GM19452 (cell line): Measurements from ENCODE around the gene AMMECR1.

Experiments used
- ATAC-seq: cut with Tn5 transposase; IDR thresholded peaks from one replicate; pipeline ENCODE4 v1.9.1; 2021; ENCODE audit not compliant: unreplicated experiment

The AMMECR1 gene

DNA sequence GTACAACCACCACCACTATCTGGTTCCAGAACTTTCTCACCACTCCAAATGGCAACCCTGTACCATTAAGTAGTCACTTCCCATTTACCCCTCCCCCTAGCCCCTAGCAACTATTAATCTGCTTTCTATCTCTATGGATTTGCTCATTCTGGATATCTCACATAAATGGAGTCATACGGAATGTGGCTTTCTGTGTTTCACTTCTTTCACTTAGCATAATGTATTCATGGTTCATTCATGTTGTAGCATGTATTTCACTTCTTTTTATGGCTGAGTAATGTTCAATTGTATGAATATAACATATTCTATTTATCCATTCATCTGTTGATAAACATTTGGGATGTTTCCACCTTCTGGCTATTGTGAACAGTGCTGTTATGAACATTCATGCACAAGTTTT, 104.7 kb downstream of the AMMECR1 start:
- no peak for ATAC-seq

DNA sequence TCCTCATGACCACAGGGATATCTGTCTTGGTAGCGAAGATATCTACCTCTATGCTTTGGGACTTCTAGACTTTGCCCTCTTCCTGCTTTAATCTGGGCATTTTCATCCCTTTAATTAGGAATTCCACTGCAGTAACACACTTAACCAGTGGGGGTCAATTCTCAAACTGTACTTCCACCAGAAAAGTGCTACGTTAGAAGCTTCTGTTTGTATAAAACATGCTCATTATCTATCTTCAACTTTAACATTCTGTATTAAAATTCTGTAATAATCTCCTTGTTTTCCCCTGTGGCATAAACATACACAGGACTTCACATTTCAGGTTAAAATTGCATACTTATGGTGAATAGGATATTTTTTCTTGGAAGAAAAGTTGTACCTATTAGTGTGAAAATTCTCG, 105.6 kb downstream of the AMMECR1 start:
- ATAC-seq, result no peak

DNA sequence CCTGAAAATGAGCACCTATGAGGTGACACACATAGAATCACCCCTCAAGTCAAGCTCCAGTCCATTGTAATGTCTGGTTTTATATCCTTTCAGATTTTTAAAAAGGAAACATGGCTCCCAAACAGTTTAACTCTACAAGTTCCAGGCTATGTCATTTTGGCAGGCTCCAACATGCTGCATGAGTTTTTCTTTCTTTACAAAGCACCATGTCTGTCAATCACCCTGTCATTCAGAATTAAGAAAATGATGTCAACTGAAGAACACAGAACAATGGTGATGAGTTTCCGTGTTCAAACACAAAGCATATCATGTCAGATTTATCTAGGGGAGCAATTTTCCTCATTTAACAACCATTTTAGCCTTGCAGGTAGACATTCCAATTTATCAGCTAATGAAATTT, 106.5 kb downstream of the AMMECR1 start:
- no peak for ATAC-seq

DNA sequence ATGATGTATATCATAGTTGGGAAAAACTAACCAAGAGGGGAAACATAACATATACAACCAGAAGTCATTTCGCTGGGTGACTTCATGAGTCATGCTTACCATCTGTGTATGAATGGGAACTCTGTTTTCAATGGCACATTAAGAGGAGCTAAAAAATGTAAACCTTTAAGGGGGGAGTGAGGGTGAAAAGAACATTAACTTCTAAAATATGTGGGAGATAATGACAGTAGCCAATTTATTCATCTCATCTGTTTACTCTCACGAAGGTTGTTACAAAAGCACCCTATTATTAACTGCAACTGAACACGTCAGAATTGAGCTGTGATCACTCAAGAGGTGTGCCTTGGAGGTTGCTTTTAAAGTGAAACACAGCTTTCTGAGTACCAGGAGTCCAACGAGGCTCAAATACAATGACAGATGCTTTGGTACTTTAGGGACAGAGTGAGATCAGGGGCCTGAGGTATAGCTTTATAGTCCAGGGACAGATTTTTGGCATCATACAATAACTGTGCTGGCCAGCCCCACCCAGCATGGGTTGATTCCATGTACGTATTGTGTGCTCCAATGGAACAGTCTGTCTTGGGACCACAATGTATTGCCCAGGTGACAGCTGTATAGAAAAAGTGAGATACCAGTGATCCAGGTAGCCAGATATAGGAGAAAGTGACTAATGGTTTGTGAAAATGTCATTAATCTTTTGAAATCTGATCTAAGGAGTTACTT, 107.3 kb downstream of the AMMECR1 start:
- no peak for ATAC-seq

DNA sequence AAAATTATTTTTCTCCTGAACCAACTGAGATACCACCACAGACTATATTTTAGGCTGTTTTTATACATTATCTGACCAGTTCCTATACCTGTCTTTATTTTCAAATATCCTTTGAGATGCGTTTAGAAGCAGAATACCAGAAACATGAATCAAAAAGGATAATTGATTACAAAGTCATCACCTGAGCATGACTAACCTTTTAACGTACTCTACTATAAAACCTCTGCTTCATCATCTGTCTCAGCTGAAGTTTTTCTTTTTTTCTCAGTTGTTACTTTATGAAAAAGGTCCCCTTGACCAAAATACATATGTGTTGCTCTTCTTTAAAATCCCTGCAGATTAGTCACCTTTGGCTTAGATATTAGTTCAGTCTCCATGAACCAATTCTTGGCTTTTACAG, 109.8 kb downstream of the AMMECR1 start:
- no peak for ATAC-seq

DNA sequence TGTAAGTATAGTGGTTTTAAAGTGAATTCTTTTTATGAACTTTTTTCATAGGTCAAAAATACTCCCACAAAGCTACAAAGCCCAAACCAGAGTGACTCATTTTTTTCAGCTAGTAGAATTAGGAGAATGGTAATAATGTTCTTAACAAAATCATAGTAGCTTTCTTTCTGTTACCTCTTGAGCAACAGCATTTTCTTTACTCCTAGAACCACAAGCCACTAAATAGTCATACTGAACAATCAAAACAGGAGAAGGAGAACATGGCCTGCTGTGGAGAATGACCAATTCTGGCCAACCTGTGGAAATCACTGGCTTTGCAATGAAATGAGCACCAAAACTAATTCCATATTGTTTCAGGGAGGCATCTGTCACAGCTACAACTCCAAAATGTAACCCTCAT, 112.9 kb downstream of the AMMECR1 start:
- no peak for ATAC-seq

DNA sequence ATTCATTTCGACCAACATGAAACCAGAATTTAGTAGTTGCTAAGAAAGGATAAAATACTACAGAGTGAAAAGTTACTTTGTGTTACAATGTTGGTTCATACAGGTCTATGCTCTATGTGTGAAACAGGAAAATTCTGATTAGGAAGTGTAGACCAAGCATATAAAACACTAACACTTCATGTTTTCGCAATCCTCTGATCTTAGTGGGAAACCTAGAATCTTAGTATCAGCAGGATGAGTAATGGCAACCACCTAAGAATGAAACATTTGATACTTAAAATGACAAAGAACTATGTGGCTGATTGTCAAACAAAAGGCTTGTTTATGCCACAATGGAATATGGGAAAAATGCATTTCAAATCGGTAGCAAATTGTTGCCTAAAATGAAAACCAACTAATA, 116.1 kb downstream of the AMMECR1 start:
- ATAC-seq, result no peak

DNA sequence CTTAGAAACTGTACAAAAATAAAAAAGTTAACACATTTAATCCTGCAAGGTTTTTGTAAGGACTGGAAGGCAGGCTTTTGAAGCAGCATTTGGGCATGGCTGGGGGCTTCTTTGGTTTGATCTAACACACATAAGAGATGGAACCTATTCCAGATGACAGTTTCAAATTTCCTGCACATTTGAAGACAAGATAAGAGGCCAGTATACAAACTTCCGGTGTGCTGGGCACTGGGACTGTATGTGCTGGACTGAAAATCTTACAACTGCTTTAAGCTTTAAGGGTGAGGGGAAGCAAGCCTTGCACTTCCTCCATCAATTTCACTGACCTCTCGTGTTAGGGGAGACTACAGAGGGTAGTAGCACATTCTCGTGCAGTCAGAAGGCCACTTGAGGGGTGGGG, 122.9 kb downstream of the AMMECR1 start:
- ATAC-seq, result no peak

DNA sequence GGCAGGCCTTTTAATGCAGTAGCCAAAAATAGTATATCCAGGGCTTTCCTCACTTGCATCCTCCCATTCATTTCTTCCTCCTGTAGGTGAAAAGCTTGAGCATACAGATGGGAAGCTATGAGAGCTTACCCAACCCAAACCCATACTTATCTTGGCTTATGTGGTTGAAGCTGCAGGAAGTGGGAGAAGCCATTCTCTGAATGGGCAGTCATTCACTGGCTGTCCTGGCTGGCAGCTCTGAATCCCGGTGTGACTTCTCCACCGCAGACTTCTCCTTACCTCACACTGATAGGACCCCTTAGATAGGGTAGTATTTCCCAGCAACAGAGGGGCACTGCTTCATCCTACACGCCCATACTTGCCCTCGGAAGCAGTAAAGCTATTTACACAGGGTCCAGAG, 125.4 kb downstream of the AMMECR1 start:
- ATAC-seq, result no peak

DNA sequence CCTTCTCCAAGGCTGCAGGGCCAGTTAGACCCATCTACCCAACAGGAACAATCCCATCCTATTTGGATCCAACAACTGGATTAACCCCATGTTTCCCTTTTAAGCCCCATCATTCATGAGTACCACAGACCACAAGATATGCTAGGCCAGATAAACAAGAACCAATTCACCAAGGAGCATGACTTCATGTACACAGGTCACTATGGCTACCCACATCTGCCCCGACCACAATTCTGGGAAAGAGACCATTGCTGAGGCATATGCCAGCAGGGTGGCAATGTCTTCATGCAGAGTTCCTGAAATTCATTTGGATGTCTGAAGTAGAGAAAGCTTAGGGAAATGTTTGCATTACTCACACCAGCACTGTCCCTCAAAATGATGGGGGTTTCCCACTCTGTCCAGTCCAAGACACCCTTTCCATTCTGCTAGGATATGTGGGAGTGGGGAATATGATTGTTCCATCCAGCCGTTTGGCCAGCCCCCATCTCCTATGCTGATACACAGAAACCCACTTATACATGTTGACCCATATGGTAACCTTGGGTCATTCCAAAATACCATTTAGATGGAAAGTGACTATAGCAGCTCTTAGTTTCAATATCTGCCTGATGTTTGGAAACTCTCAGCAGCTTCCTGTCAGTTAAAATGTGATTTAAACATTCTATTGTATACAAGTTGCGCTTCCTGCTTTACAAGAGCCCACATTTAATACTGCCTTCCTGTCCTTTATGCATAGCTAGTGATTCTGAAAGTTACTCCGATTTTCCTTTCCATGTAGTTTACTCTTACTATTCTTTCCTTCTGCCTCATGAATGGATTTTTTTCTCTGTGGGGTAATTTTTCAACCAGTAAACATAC, 129.0 kb downstream of the AMMECR1 start:
- ATAC-seq, result no peak

DNA sequence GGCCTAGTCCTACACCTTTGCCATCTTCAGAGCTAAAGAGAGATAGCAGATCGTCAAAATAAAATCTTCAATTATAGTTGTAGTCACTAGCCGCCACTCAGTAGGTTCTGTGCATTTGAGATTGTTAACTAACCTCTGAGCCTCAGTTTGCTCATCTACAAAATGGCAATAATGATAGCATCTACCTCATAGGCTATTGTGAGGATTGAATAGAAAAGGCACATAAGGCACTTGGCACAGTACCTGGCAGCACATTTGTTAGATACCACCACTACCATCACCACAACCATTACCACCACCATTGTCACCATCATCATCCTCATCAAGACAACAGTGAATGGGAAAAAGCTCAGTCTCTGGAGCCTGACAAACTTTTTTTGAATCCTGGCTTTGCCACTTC, 134.6 kb downstream of the AMMECR1 start:
- no peak for ATAC-seq

DNA sequence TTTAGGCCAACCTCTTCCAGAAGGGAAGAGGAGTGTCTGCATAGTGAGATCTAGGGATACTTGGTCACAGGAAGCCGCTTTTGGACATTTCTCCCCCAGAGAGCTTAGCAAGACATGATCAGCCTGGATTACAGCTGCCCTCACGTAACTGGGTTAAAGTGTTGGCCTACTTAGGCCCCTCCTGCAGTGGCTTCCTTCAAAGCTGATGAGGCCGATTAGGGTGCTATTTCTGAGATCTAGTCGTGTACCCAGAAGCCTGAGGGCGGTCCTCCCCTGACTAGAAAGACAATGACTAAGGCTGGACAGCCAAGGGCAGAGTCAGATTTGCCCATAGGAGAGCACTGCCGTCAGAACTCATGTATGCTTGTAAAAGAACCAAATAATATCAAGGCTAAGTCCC, 135.0 kb downstream of the AMMECR1 start:
- no peak for ATAC-seq

DNA sequence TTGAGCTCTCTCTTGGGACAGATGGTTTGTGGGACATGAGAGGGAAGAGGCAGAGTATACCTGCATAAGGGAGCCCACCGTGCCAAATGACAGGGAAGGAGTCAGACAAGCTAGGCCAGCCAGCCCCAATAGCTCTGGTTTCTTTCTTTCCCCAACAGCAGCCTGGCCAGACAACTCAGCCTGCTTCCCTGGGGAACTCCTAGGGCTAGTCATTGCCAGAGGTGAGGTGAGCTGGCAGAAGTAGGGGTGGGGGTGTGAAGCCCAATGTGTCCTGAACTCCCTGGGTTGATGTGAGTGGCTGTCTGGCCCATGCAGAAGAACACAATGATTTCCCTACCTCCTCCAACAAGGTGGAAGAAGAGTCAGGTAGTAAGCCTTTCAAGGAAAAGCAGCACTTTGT, 135.5 kb downstream of the AMMECR1 start:
- ATAC-seq, result no peak

DNA sequence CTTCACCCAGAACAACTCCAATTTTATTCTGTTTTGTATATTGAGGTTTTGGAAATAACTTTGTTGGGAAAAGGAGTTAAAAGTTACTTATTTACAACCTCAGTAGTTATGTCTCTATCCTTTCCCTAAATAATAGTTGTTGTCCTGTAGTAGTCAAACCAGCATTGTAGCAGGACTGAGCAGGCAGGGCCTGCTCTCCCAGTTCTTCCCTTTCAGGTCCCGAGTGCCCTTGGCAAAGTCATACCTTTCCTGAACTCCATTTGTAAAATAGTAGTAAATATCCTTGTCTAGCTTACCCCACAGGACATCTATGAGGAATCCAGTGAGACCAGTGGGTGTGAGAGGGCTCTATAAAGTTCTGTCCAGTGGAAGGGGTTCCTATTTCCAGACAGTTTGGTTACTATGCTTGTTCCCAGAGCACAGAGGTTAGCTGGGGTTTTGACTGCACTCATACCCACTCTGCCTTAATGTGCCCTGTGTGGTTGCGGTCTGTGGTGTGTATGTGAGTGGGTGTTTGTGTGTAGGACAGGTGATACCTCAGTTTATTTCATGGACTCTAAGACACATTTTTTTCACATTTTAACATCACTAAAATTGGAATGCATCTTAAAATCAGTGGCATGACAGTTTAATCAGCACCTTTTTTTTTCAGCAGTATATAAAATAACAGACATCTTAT, 136.3 kb downstream of the AMMECR1 start:
- peak; percentile 11 for ATAC-seq

DNA sequence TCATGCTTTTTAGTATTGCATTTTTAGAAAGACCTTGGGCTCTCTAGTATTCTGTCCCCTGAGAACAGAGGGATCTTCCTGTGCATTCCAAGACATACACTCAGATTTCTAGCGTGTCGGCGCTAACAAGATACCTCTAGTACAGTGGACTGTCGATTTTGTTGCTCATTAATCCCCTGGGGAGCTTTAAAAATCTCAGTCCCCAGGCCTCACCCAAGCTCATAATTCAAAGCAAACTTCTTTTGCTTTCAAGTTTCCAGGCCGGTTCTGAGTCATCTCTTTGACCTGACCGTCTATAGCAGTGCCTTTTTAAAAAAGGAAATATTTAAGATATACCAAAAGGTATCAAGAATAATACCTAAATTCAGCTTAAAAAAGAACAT, 137.0 kb downstream of the AMMECR1 start:
- peak; percentile 75 for ATAC-seq

DNA sequence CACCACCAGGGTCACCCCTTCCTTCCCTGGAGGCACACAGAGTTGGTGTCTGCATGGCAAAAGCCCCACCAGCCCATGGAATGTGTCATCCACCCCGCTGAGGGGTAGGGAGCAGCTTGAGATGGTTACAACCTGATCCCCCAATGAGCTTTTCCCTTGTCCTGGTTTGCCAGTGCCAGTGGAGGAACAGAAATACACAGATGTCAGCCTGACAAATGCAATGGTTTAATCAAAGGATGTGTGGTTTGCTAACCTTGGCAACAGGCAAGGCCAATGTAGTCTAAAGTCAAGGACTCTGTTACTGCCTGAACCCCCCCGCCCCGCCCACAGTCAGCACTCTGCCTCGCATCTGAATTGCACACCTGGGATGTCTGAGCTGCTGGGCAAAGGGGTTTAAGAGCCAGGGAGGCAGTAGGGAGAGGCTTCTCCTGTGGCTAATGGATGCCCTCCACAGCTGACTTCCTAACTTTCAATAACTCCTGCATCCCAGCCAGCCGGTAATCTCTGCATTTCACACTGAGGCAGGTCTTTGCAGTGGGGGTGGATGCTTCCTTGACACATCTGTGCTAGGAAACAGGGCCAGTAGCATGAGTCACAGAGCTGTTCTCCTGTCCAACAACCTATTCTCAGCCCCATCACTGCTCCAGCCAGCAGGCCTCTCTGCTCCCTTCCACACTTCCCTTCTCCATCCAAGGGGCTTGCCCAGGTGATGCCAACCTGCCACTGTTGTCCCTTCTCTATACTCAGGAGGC, 137.5 kb downstream of the AMMECR1 start:
- ATAC-seq, result peak; percentile 21

DNA sequence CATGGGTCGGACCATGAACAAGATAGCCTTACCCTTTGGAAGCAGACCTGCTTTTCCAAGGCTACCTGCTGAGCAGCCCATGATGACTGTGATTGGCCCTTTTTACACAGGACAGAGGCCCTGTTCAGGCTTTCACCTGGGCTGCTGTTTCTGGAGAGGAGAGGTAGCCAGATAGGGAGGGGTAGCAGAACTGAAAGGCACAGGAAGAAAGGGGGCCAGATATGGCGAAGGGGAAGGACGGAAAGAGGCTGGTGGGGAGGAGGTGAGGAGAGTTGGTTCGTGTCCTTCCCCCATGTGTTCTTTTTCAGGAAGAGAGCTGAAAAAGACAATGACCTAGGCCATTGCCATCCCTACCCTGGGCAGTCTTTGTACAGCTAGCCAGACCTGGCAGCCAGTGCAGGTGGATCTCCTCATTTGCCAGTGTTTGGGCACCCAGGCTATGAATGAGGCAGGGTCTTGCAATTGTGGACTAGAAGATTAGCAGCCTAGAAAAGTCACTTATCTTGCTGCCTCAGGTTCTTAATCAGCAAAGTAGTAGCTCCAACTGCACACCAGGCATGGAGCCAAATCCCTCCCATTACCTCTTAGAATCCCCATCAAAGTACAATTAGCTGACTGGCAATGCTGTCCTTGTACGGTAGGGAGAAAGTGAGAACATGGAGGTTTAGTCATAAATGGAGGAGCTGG, 139.6 kb downstream of the AMMECR1 start:
- no peak for ATAC-seq

DNA sequence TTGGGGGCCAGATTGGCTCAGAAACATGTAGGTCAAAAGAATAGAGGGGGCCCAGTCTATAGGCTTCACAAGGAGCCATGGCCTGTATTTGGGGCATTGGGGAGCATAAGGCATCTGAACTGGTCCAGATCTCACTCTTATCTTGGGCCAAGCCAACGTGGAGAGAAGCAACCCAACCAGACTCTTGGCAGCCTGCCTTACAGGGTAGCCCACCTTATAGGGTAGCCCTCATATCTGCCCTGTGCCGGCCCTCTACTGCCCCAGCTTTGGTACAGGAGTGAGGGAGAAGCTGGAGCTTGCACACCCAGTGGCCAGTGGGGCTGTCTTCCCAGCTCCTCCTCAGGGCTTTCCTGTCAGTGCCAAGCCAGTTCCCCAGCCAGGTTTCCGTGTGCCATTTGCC, 142.2 kb downstream of the AMMECR1 start:
- no peak for ATAC-seq

DNA sequence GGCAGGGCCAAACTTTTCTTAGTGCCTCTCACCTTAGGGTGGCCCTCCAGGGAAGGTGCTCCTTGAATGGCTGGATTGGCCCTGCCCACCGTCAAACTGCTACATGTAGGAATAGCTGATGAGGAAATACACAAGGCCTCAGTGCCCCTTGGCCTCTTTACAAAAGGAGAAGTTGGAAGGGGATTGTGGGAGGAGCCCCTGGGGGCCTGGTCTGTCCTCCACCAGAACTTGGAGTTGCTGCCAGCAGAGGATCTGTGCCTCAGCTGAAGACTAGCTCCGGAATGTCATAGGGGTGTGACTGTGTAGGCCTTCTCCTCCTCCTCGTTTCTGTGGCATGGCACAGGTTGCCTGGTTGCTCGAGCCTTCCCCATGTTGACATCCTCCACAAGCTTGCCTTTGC, 142.7 kb downstream of the AMMECR1 start:
- no peak for ATAC-seq
